ENCODE results near the gene SSH2.

Gene SSH2

GRCh38 chr17:29619251-29619650 lies 310.8 kb downstream of the SSH2 start:
- DNase-seq: no peak

GRCh38 chr17:29618272-29619065 lies 311.6 kb downstream of the SSH2 start:
- DNase-seq: no peak

GRCh38 chr17:29617481-29618271 lies 312.4 kb downstream of the SSH2 start:
- DNase-seq: peak; percentile 92

GRCh38 chr17:29617125-29617480 lies 312.9 kb downstream of the SSH2 start:
- DNase-seq: peak; percentile 94

GRCh38 chr17:29616300-29617048 lies 313.6 kb downstream of the SSH2 start:
- DNase-seq: peak; percentile 36

- peak; percentile 89 for DNase-seq
Observed at GRCh38 chr17:29615492-29616299, 314.3 kb downstream of the SSH2 start.

- DNase-seq: peak; percentile 78
Observed at GRCh38 chr17:29615048-29615385, 315.0 kb downstream of the SSH2 start.

- DNase-seq: no peak
Observed at GRCh38 chr17:29614349-29615047, 315.5 kb downstream of the SSH2 start.

- no peak for DNase-seq
Observed at GRCh38 chr17:29613856-29614255, 316.2 kb downstream of the SSH2 start.

GRCh38 chr17:29613352-29613837 lies 316.6 kb downstream of the SSH2 start:
- peak; percentile 97 for DNase-seq

GRCh38 chr17:29612404-29613280 lies 317.4 kb downstream of the SSH2 start:
- no peak for DNase-seq

- DNase-seq: no peak
Observed at GRCh38 chr17:29612094-29612403, 318.0 kb downstream of the SSH2 start.

- no peak for DNase-seq
Observed at GRCh38 chr17:29611351-29612093, 318.5 kb downstream of the SSH2 start.

- no peak for DNase-seq
Observed at GRCh38 chr17:29610395-29610794, 319.6 kb downstream of the SSH2 start.

GRCh38 chr17:29608986-29609385 lies 321.0 kb downstream of the SSH2 start:
- DNase-seq: no peak

- DNase-seq: no peak
Observed at GRCh38 chr17:29607557-29608195, 322.4 kb downstream of the SSH2 start.

GRCh38 chr17:29603109-29603674 lies 326.8 kb downstream of the SSH2 start:
- no peak for DNase-seq

GRCh38 chr17:29597361-29598172 lies 332.5 kb downstream of the SSH2 start:
- no peak for DNase-seq

Data from CD4-positive, alpha-beta T cell treated with Interleukin-6 for 4 hours (primary cell).